Stimulated activated CD4-positive, alpha-beta T cell treated with anti-CD3 and anti-CD28 coated beads, TNF-alpha, amount 100 ng/mL, for 4 hours (primary cell): ENCODE measurements around the gene TPO.

Experiments used
- DNase-seq, 3 experiments: peaks; one replicate each; pipeline ENCODE4 v3.0.0-alpha.2; 2020; ENCODE audit warnings: low read depth in 3 of 3

Gene TPO

DNA sequence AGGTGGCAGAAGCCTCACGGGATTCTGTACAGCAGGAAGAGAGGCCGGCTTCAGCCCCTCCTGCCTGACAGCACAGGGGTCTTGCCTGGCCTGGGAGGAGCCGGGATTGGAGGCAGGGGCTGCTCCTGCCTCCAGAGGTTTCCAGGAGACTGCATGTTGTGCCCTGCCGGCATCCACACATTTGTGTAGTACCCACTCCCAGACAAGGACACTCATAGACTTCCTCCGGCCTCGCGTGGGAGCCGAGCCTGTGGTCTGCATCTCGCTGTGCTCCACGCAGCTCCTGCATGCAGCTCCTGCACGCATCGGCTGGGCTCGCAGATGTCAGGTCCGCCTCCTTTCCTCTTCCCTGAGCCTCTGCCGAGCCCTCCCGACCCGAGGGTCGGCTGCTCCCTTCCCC lies 34.7 kb downstream of the TPO start:
- DNase-seq = no peak

DNA sequence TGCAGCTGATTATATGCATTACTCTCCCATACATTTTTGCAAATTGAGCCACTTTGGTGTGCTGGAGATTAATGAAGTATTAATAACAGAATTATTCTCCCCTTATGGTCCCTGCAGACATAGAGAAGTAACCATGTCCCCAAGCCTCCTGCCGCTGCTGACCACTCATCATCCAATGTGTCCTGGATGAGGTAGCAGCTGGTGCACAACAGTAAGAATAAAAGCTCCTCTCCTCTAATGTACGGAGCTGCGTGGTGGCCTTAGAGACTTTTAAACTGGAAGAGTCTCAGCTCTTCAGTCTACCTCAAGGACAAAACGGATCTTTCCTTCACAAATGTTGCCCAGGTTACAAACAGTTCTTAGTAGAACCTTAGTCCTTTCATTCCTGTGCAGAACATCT lies 37.7 kb downstream of the TPO start:
- no peak for DNase-seq

DNA sequence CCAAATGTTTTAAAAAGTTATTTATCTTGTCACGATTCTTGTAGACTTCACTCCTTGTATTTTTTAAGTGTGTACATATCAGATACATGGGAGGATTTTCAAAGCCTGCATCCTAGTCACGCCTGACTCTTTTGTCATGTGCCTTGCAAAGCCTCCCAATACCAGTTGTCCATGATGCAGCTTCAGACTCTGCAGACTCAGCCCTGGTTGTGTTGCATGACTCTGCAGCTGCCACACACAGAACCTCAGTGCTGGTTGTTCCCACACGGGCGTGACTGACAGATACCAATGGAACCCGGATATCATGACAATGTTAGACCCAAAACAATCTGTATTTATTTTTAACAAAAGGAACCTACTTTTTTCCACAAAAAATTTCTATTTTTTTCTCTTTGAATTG lies 38.2 kb downstream of the TPO start:
- no peak for DNase-seq

DNA sequence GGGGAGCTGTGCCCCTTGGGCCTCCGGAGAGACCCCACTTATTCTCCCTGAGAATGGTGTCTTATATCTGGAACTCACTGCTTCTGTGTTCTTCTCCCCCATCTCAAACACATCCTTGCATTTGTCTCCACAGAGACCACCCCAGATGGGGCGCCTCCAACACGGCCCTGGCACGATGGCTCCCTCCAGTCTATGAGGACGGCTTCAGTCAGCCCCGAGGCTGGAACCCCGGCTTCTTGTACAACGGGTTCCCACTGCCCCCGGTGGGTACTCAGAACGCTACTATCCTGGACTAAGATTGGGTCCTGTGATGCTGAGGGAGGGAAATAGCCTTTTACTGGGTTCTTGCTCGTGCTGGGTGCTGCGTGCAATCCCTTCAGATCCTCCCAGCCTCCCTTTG lies 40.3 kb downstream of the TPO start:
- no peak for DNase-seq

DNA sequence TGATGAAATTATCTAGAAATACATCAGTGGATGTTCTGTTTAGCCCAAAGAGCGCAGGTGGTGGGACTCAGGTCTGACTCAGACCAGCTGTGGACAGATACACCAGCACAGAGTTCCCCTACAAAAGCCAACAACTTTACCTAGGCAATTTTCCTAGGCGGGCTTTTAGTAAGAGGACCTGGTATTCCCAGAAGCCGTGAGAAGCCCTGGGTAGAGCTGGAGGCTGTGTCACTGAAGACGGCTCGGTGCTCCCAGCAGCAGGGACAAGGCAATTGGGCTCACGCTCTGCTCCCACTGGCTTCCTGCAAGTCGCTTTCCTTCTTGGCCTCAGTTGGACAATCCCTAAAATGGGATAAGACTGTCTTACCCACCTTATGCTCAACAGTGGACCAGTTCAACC lies 41.1 kb downstream of the TPO start:
- DNase-seq = no peak

DNA sequence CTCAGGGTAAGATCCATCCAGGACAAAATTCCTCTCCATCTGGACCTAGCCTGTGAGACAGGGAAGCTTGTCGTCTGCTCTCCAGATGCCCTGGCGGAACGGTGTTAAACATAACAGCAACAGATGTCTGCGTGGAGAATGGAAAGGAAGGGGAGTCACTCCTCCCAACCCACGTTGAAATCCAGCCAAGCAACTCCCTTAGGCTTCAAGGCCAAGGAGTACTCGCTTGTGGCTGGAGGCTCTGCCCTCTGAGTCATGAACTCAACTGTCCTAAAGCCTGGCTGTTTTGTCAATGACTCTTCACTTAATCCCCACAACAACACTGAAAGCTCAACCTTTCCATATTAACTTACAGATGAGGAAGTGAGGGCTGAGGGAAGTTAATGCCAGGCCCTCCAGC lies 42.2 kb downstream of the TPO start:
- no peak for DNase-seq

DNA sequence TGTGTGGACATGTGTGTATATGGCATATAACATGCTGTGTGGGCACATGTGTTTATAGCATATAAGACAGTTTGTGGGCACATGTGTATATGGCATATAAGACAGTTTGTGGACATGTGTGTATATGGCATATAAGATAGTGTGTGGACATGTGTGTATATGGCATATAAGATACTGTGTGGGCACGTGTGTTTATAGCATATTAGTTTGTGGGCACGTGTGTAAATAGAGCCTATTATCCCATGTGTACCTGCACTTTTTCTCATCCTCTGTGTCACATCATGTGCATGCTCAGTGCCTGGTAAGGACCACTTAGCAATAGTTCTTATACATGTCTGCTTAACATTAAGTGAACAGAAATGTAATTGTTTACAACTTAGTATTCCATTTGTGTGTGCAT lies 45.2 kb downstream of the TPO start:
- DNase-seq = no peak

DNA sequence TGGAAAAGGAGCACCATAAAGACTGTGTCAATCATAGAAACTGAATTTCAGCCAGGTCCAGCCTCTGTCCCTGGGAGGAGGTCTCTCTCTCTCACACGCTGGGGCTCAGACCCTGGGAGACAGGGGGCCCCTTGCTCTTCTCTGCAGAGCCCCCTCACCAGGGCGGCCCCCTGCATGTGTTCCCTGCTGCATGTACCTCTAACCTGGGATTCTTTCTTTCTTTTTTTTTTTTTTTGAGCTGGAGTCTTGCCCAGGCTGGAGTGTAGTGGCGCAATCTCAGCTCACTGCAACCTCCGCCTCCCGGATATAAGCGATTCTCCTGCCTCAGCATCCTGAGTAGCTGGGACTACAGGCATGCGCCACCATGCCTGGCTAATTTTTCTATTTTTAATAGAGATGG lies 46.5 kb downstream of the TPO start:
- no peak for DNase-seq

DNA sequence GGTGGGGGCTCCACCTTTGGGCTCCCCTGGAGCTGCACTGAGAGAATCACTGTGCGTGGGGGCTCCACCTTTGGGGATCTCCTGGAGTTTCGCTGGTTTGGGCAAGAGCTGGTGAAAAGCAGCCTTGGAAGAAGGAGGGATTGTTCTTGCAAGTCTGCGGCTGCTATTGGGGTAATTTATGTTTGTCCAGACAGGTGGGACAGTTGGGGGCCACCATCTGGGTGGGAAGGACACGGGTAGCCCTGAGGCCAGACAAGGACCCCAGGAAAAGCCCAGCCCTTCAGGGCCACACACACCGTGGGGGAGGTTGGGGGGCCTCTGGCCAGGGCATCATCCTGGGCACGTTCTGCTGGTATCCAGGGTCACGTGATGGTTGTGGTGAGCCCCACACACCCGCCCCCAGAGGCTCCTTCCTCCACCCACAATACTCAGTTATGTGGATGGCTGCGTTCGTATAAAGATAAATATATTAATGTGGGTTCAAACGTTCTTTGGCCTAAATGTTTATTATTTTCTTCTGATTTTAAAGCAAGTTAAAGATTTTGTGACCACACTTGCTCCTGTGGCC lies 47.7 kb downstream of the TPO start:
- no peak for DNase-seq

DNA sequence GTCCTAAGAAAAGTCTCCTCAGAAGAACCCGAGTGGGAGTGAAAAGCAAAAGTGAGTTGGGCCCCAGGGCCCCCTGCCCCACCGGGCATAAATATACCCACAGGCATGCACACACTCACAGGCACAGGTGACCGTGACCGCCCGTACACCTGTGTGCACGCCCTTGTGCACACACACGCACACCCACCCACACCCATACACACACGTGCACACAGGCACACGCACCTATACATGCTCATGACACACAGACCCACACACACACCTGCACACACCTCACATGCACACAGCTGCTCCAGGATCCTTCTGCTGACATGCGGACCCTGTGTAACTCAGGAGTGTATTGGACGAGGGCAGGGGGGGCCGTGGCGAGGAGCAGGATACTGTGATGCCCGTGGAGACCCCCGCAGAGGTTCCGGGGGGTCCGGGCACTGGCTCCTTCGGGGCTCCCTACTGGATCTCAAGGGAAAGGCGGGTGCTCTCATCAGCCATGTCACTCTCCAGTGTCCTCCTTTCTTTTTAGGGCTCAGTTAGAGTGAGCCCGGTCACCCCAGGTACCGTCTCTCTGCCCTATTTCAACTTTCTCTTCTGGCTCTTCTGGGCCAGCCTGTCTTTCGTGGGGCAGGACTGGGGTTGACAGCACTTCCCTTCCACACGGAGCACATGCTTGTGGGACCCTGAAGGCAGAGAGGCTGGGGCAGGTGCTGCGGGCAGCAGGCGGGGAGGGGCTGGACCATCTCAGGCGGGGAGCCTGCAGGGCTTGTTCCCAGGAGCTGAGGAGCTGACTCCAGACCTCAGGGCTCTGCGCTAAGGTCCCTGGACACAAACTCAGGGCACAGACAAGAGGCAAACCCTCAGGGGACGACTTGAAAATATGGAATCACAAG lies 48.5 kb downstream of the TPO start:
- no peak for DNase-seq

DNA sequence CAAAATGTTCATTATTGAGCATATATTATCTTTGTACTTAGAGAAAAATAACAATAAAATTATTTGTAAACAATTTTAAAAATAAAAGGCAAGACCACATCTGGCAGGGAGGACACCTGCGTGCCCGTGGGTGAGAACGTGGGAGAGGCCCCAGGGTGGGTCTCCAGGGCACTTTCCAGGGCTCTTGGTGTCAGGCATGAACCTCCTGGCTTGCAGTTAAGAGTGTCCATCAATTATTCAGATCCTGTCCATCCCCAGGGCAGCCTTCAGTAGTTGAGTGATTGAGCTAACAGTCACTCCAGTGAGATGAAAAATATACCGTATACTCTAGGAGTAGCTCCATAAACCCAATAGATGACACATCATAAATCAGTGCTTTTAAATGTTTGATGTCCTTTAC lies 49.7 kb downstream of the TPO start:
- no peak for DNase-seq

DNA sequence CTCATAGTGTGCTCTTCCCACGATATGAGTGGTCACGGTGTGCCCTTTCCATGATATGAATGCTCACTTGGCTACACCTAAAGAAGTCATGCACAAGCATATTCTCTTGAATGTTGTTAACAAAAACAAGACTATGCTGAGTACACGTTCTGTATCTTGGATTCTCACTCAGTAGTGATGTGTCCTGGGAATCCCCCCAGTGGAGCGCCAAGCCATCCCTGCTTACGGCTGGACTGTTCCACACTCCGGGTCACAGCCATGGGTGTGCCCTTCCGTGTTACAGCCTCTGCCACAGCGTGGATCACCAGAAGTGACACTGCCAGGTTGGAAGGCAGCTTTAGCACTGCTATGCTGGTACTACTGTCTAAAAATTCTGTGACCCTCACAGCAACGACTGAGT lies 59.1 kb downstream of the TPO start:
- no peak for DNase-seq

DNA sequence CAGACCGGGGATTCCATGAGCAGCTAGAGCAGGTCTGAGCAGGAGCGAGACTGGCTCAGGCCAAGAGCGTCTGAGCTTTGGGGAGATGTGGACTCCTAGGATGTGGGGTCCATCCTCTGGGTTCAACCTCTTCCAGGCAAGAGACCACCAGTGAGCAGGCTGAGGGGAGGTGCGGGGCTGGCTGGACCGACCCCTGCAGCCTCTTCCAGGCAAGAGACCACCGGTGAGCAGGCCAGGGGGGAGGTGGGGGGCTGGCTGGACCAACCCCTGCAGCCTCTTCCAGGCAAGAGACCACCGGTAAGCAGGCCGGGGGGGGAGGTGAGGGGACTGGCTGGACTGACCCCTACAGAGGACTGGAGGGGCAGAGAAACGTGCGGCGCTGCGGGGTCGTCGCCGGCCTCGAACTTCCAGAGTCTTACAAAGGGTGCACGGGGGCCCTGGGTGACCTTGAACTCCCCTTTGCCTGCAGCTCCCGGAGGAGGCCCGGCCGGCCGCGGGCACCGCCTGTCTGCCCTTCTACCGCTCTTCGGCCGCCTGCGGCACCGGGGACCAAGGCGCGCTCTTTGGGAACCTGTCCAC lies 63.4 kb downstream of the TPO start:
- DNase-seq = no peak

DNA sequence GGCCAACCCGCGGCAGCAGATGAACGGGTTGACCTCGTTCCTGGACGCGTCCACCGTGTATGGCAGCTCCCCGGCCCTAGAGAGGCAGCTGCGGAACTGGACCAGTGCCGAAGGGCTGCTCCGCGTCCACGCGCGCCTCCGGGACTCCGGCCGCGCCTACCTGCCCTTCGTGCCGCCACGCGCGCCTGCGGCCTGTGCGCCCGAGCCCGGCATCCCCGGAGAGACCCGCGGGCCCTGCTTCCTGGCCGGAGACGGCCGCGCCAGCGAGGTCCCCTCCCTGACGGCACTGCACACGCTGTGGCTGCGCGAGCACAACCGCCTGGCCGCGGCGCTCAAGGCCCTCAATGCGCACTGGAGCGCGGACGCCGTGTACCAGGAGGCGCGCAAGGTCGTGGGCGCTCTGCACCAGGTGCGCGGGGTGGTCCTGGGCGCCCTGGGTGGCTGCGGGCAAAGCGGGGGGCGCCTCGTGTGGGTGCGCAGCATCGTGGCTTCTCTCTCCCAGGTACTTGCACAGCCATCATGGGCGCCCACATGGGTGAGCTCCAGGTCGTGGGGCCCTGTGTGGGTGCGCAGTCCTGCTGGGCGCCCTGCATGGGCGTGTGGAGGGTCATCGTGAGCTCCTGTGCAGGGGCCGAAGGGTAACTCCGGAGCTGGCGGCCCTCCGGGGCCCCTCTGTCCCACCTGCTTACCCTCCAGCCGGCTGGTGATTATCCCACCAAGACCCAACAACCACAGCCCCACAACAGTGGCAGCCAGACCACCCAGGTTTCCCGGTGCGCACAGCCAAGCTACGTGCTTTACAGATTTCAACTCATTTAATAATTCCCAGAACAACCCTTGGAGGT lies 64.2 kb downstream of the TPO start:
- DNase-seq = no peak

DNA sequence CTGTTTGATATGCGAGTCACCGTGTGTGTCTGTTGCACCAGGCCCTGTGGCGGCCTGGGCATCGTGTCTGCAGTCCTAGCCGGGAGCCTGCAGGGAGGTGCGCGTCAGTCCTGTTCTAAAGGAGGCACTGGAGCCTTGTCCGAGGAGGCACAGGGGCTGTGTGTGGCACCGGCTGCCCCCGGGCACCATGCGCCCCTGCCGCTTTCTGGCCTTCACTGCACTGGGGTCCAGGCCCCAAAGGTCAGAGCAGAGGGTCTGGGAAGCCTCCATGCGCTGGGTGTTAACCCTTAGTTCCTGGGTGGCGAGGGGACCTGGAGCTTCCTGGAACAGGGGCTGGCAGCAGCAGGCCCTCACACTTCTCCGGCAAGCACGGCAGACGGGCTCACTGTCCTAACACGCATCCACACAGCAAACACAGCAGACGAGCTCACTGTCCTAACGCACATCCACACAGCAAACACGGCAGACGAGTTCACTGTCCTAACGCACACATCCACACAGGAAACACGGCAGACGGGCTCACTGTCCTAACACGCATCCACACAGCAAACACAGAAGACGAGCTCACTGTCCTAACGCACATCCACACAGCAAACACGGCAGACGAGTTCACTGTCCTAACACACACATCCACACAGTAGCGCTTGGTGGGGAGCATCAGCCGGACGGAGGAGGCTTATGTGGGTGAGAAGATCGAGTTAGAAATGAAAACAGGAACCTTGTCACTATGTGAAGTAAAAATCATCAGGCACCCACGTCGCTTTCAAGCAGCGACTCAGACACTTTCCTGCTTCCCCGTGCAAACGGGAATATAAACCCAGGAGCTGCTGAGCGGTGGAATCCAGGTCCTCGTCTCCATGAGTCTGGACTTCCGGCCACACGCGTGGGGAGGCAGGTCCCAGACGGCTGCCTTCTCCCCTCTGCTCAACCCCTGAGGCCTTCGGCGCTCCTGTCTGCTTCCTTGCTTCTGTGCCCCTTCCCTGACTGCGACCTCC lies 65.3 kb downstream of the TPO start:
- no peak for DNase-seq

DNA sequence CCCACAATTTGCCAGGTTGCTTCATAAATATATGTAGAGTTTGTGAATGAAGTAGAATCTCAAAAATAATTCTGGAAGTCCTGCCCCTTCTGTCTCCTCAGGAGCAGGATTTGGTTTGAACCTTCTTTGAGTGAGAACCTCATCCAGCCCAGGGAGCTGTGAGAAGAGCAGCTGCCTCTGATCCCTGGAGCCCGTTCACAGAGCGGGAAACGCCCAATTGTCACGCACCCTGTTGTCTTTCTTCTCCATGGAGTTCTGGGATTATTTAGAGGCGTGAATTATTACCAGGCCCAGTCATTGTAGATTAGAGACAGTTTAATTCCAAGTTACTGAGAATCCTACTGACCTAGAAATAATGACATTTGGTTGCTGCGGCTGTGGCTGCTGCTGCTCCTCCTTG lies 66.1 kb downstream of the TPO start:
- no peak for DNase-seq

DNA sequence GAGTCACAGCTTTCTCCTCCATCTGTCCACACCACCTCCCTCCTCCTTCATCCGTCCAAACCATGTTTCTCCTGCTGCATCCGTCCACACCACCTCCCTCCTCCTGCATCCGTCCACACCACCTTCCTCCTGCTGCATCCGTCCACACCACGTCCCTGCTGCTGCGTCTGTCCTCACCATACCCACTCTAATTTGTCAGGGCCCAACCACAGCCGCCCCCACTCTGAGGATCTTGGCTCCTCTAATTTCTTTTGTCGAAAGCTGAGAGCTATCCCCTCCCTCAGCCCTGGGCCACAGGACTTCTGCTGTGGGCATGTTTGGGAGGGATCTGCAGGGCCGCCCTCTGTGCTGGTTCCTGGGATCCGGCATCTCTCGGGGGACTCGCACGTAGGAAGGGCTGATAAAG lies 67.4 kb downstream of the TPO start:
- DNase-seq = no peak

DNA sequence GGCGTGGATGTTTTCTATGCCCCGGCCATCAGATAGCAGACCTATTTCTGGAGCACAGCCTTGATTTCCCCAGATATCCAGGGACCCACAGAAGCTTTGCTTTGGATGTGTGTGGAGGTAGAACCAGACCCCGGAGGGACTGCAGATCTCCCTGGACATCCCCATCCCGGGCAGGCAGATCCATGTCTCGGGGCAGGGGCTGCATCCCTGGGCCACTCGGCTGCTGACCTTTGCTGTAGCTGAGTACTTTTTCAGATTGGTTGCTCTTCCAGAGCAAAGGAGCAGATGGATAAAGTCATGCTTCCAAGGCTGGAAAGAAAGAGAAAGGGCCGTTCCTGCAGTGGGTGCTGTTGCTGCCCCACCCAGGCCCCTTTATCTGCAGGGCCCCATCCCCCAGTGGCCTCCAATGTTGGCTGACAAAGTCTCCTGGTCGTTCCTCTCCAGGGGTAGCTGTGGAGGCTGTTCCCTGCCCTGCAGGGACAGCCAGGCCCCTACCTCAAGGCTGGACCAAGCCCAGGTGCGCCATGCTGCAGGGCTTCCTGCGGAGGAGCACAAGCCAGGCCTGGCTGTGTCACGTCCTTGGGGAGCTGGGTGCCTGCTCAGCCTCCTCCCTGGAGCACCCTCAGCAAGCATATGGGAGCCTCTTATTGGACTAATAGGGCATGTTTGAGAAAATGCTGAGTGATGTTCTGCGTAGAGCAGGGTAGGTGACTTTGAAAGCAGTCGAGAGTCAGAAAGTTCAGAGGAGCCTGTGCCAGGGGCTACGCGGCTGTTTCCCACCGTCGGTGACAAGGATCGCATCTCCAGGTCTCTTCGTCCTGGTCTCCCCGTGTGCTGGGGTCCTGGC lies 68.4 kb downstream of the TPO start:
- no peak for DNase-seq

DNA sequence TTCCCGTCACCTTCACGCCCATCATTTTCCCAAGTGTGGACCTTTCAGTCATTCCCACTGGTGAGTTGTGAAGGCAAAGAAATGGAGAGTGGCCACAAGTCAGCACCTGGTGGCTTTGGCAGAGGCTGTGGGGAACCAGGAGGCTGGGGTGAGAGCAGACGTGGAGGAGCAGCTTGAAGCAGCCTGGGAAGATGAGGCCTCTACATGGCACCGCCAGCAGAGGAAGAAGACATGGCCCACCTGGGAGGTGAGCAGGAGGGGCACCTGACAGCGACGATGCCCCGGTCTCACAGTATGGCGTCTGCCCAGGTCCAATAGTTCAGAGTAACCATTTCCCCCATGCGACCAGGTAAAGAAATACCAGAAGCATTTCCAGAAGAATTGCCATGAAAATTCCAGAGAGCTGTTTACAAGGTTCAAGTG lies 69.0 kb downstream of the TPO start:
- no peak for DNase-seq

DNA sequence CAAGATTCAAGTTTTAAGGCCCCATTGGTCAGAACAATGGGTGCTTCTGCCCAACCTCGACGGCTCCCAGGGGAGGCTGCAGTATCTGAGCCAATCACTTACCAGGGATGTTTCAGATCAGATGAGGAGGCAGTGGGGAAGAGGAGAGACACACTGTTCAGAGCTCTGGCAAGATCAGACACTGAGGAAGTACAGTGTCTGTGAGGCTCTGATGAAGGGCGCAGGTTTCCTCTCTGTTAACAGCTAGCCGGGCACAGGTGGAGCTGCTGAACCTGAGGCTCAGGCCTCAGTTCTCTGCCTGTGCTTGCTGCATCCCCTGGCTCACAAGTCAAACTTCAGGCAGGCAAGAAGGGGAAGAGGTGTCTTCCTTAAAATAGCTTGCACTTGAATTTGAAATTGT lies 69.7 kb downstream of the TPO start:
- no peak for DNase-seq
